CD4-positive, CD25-positive, alpha-beta regulatory T cell (primary cell): Measurements from ENCODE around the gene MFGE8. TPM values are rescaled to one million over a fixed set of nuclear protein-coding genes. Genes with fewer than 3 reads are reported as not detected.
"Not testable (repeated sequence)": the region's sequence is repeated elsewhere in the genome, so short reads cannot be mapped to it uniquely, and the experiment has no call there.

Source experiments
- ATAC-seq, 2 donors: fragments of 150-1000 bp; cut with Tn5 transposase; one replicate each; pipeline ENCODE4 v1.10.0; 2021; ENCODE audit warnings: low read depth in 2 of 2, moderate number of reproducible peaks in 2 of 2, moderate library complexity in 1 of 2
- DNase-seq, 3 donors: peaks; one replicate each; pipeline versions ENCODE4 v3.0.0 to v3.0.0-alpha.2; 2012 to 2022; ENCODE audit warnings: mixed read lengths in 1 of 3
- H3K27ac ChIP-seq: one replicate; pipeline ENCODE4 v1.7.0; 2013; ENCODE audit warnings: mild to moderate bottlenecking, low read length; ENCODE audit not compliant: insufficient read depth, poor library complexity, severe bottlenecking
- H3K27me3 ChIP-seq: one replicate; pipeline ENCODE4 v1.7.0; 2013; ENCODE audit warnings: low read length; ENCODE audit not compliant: control insufficient read depth, insufficient read depth
- H3K36me3 ChIP-seq: one replicate; pipeline ENCODE4 v1.7.0; 2013; ENCODE audit warnings: mild to moderate bottlenecking, low read length, moderate library complexity; ENCODE audit not compliant: control insufficient read depth, insufficient read depth
- H3K4me1 ChIP-seq: 2 replicates; pipeline ENCODE4 v1.7.0; 2013; ENCODE audit warnings: mild to moderate bottlenecking, low read length; ENCODE audit not compliant: insufficient read depth, control insufficient read depth, poor library complexity, severe bottlenecking
- H3K4me3 ChIP-seq: one replicate; pipeline ENCODE4 v1.7.0; 2013; ENCODE audit warnings: low read depth, mild to moderate bottlenecking, low read length, moderate library complexity
- H3K9me3 ChIP-seq, 2 experiments: 1 replicate in 1 of 2; 2 replicates in 1 of 2; pipeline ENCODE4 v1.7.0; 2013; ENCODE audit warnings: low read length in 2 of 2, mild to moderate bottlenecking in 1 of 2, moderate library complexity in 1 of 2; ENCODE audit not compliant: control insufficient read depth in 2 of 2
- H3K27ac Mint-ChIP-seq, 3 donors: one replicate each; pipeline ENCODE4 v1.8.0; 2020 to 2022; ENCODE audit warnings: mild to moderate bottlenecking in 3 of 3, mixed read lengths in 3 of 3, moderate library complexity in 2 of 3
- H3K27me3 Mint-ChIP-seq: one replicate; pipeline ENCODE4 v1.8.0; 2022; ENCODE audit warnings: mild to moderate bottlenecking, mixed read lengths
- H3K36me3 Mint-ChIP-seq: one replicate; pipeline ENCODE4 v1.8.0; 2020; ENCODE audit warnings: mixed read lengths
- H3K4me1 Mint-ChIP-seq, 4 donors: one replicate each; pipeline ENCODE4 v1.8.0; 2020 to 2022; ENCODE audit warnings: mixed read lengths in 4 of 4, mild to moderate bottlenecking in 1 of 4
- H3K4me3 Mint-ChIP-seq, 4 donors: one replicate each; pipeline ENCODE4 v1.8.0; 2020 to 2022; ENCODE audit warnings: mild to moderate bottlenecking in 4 of 4, mixed read lengths in 4 of 4, moderate library complexity in 3 of 4
- H3K9me3 Mint-ChIP-seq, 7 donors: one replicate each; pipeline ENCODE4 v1.8.0; 2020 to 2022; ENCODE audit warnings: mixed read lengths in 7 of 7, mild to moderate bottlenecking in 3 of 7, moderate library complexity in 2 of 7
- polyA plus RNA-seq, 4 donors: library from polyadenylated mRNA; unstranded; fragments of 300-500 nt; fragmentation: Illumina TruSeq; gene quantifications; one replicate each; pipeline ENCODE4 v1.2.3, GENCODE V29; 2021
- total RNA-seq: library from RNA; stranded (reverse); gene quantifications from one replicate; pipeline ENCODE4 v1.2.3, GENCODE V29; 2022

MFGE8 gene
- total and polyA plus RNA-seq, 5 donors from 2014 or later, result 14.0 to 149 (median 14.4) TPM

- Mint-ChIP-seq H3K4me1 (no peaks in the 10 kb centered on the region), H3K4me3 (no peak overlapping the region), H3K27ac (peak overlapping the region in 1 of 3 donors; percentile 35), H3K36me3 (peaks cover 3% of the 10 kb centered on the region), H3K27me3 (peaks cover 5% of the 10 kb centered on the region), H3K9me3 (peaks cover 0 to 2% (median 0%) of the 10 kb centered on the region in 7 donors)
- H3K27ac ChIP-seq, result no peak overlapping the region
- ATAC-seq, result no peak
- H3K36me3 ChIP-seq, result no peaks in the 10 kb centered on the region
- no peaks in the 10 kb centered on the region for H3K27me3 ChIP-seq
- H3K9me3 ChIP-seq, result no peaks in the 10 kb centered on the region
- DNase-seq, result no peak
- no peaks in the 10 kb centered on the region for H3K4me1 ChIP-seq
- H3K4me3 ChIP-seq, result no peak overlapping the region
Observed at GRCh38 chr15:88949734-88950400, 36.7 kb upstream of the MFGE8 start.

- no peak overlapping the region for H3K27ac ChIP-seq
- no peak for ATAC-seq
- H3K9me3 ChIP-seq, result no peaks in the 10 kb centered on the region
- Mint-ChIP-seq H3K27ac (no peak overlapping the region), H3K4me1 (peaks cover 0 to 3% (median under 1%) of the 10 kb centered on the region in 4 donors), H3K4me3 (no peak overlapping the region), H3K9me3 (peaks cover 0 to 1% (median 0%) of the 10 kb centered on the region in 7 donors), H3K27me3 (peaks cover 19% of the 10 kb centered on the region), H3K36me3 (no peaks in the 10 kb centered on the region)
- H3K27me3 ChIP-seq, result no peaks in the 10 kb centered on the region
- no peak for DNase-seq
- H3K4me1 ChIP-seq, result no peaks in the 10 kb centered on the region
- no peaks in the 10 kb centered on the region for H3K36me3 ChIP-seq
- no peak overlapping the region for H3K4me3 ChIP-seq
Observed at GRCh38 chr15:88940110-88940675, 27.0 kb upstream of the MFGE8 start.

- no peaks in the 10 kb centered on the region for H3K36me3 Mint-ChIP-seq
- H3K27me3 Mint-ChIP-seq, result peaks cover 26% of the 10 kb centered on the region
- no peaks in the 10 kb centered on the region for H3K9me3 ChIP-seq
- peak overlapping the region in 1 of 3 donors; percentile 48 for H3K27ac Mint-ChIP-seq
- ATAC-seq, result no peak
- no peaks in the 10 kb centered on the region for H3K27me3 ChIP-seq
- H3K36me3 ChIP-seq, result no peaks in the 10 kb centered on the region
- H3K9me3 Mint-ChIP-seq, result peaks cover 0 to 1% (median 0%) of the 10 kb centered on the region in 7 donors
- no peak for DNase-seq
- no peak overlapping the region for H3K4me3 Mint-ChIP-seq
- peaks cover 0 to 3% (median under 1%) of the 10 kb centered on the region in 4 donors for H3K4me1 Mint-ChIP-seq
- no peak overlapping the region for H3K4me3 ChIP-seq
- H3K27ac ChIP-seq, result no peak overlapping the region
- H3K4me1 ChIP-seq, result no peaks in the 10 kb centered on the region
Observed at GRCh38 chr15:88939486-88939806, 26.3 kb upstream of the MFGE8 start.

- Mint-ChIP-seq H3K27me3 (peaks cover 31% of the 10 kb centered on the region), H3K4me3 (no peak overlapping the region), H3K4me1 (peaks cover 0 to 3% (median under 1%) of the 10 kb centered on the region in 4 donors), H3K36me3 (no peaks in the 10 kb centered on the region), H3K27ac (peak overlapping the region in 2 of 3 donors; percentile 27 to 48), H3K9me3 (peaks cover 0 to 1% (median 0%) of the 10 kb centered on the region in 7 donors)
- Histone ChIP-seq H3K9me3 (no peaks in the 10 kb centered on the region), H3K4me3 (no peak overlapping the region), H3K27me3 (no peaks in the 10 kb centered on the region), H3K27ac (no peak overlapping the region), H3K36me3 (no peaks in the 10 kb centered on the region), H3K4me1 (no peaks in the 10 kb centered on the region)
- no peak for ATAC-seq
- no peak for DNase-seq
Observed at GRCh38 chr15:88938802-88939485, 25.8 kb upstream of the MFGE8 start.

- H3K4me1 ChIP-seq, H3K9me3 Mint-ChIP-seq, H3K27ac ChIP-seq, DNase-seq, H3K36me3 ChIP-seq, H3K4me3 Mint-ChIP-seq, H3K36me3 Mint-ChIP-seq, H3K4me3 ChIP-seq, ATAC-seq, H3K27me3 ChIP-seq, H3K27ac Mint-ChIP-seq, H3K9me3 ChIP-seq, H3K4me1 Mint-ChIP-seq: not testable (repeated sequence)
- peaks cover 43% of the 10 kb centered on the region for H3K27me3 Mint-ChIP-seq
Observed at GRCh38 chr15:88934449-88934848, 21.3 kb upstream of the MFGE8 start.

GRCh38 chr15:88932875-88933330, 19.7 kb upstream of the MFGE8 start:
- Mint-ChIP-seq H3K36me3 (no peaks in the 10 kb centered on the region), H3K4me1 (no peaks in the 10 kb centered on the region), H3K27ac (no peak overlapping the region), H3K9me3 (peaks cover 0 to 7% (median 4%) of the 10 kb centered on the region in 7 donors), H3K27me3 (peaks cover 46% of the 10 kb centered on the region), H3K4me3 (no peak overlapping the region)
- H3K9me3 ChIP-seq, result peaks cover 0 to 6% of the 10 kb centered on the region in 2 experiments
- no peak overlapping the region for H3K4me3 ChIP-seq
- no peaks in the 10 kb centered on the region for H3K36me3 ChIP-seq
- no peaks in the 10 kb centered on the region for H3K27me3 ChIP-seq
- no peak for DNase-seq
- ATAC-seq, result no peak
- H3K4me1 ChIP-seq, result no peaks in the 10 kb centered on the region
- H3K27ac ChIP-seq, result no peak overlapping the region

GRCh38 chr15:88932271-88932874, 19.2 kb upstream of the MFGE8 start:
- Mint-ChIP-seq H3K4me3 (no peak overlapping the region), H3K9me3 (peaks cover 0 to 7% (median 4%) of the 10 kb centered on the region in 7 donors), H3K36me3 (no peaks in the 10 kb centered on the region), H3K27me3 (peaks cover 46% of the 10 kb centered on the region), H3K27ac (no peak overlapping the region), H3K4me1 (no peaks in the 10 kb centered on the region)
- H3K36me3 ChIP-seq, result no peaks in the 10 kb centered on the region
- no peak for DNase-seq
- no peaks in the 10 kb centered on the region for H3K27me3 ChIP-seq
- no peaks in the 10 kb centered on the region for H3K4me1 ChIP-seq
- H3K4me3 ChIP-seq, result no peak overlapping the region
- H3K9me3 ChIP-seq, result peaks cover 0 to 6% of the 10 kb centered on the region in 2 experiments
- no peak overlapping the region for H3K27ac ChIP-seq
- no peak for ATAC-seq
